ENCODE measurements around the gene ZC3H7A.
"Not testable (repeated sequence)": the region's sequence is repeated elsewhere in the genome, so short reads cannot be mapped to it uniquely, and the experiment has no call there.

DNA sequence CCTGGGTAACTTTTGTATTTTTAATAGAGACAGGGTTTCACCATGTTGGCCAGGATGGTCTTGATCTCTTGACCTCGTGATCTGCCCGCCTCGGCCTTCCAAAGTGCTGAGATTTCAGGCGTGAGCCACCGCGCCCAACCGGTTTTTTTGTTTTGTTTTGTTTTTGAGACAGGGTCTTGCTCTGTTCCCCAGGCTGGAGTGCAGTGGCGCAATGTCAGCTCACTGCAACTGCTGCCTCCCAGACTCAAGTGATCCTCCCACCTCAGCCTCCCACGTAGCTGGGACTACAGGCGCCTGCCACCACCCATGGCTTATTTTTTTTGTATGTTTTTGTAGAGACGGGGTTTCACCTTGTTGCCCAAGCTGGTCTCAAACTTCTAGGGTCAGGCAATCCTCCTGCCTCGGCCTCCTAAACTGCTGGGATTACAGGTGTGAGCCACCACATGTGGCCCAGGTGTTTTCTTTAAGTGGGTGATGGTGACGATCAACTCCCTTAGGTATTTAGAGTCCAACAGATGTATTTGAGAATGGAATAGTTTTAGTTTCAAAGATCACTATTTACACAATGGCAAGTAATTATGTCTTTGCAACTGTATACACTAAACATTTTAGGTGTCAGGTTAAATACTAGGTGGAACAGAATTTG lies 28.6 kb upstream of the ZC3H7A start:
- TF ChIP-seq, protein P1, sequence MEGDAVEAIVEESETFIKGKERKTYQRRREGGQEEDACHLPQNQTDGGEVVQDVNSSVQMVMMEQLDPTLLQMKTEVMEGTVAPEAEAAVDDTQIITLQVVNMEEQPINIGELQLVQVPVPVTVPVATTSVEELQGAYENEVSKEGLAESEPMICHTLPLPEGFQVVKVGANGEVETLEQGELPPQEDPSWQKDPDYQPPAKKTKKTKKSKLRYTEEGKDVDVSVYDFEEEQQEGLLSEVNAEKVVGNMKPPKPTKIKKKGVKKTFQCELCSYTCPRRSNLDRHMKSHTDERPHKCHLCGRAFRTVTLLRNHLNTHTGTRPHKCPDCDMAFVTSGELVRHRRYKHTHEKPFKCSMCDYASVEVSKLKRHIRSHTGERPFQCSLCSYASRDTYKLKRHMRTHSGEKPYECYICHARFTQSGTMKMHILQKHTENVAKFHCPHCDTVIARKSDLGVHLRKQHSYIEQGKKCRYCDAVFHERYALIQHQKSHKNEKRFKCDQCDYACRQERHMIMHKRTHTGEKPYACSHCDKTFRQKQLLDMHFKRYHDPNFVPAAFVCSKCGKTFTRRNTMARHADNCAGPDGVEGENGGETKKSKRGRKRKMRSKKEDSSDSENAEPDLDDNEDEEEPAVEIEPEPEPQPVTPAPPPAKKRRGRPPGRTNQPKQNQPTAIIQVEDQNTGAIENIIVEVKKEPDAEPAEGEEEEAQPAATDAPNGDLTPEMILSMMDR (IDR thresholded peaks at IDR 0.05): not testable (repeated sequence)
- not testable (repeated sequence) for TF ChIP-seq POLR2A (IDR thresholded peaks at IDR 0.05)

All from esophagus squamous epithelium (tissue), 4 donors.